T-helper 1 cell treated with Interleukin-12 subunit alpha and Interleukin-12 subunit beta and Interleukin-4 antibody, amounts not matched to agents 30 μg/mL and 1 μg/mL, for 36 hours (primary cell): ENCODE results near the gene DAGLA.
A peak's percentile ranks its signal among the peaks of the same experiment; 100 is the strongest.

Experiments
- H3K27ac Mint-ChIP-seq: one replicate; pipeline ENCODE4 v1.8.0; 2021; ENCODE audit warnings: mild to moderate bottlenecking, mixed read lengths
- H3K27me3 Mint-ChIP-seq: one replicate; pipeline ENCODE4 v1.8.0; 2021; ENCODE audit warnings: low read depth, mixed read lengths
- H3K36me3 Mint-ChIP-seq: one replicate; pipeline ENCODE4 v1.8.0; 2021; ENCODE audit warnings: low read depth, mixed read lengths
- H3K4me1 Mint-ChIP-seq: one replicate; pipeline ENCODE4 v1.8.0; 2021; ENCODE audit warnings: low read depth, mixed read lengths
- H3K4me3 Mint-ChIP-seq: one replicate; pipeline ENCODE4 v1.8.0; 2021; ENCODE audit warnings: mild to moderate bottlenecking, moderate library complexity, mixed read lengths
- H3K9me3 Mint-ChIP-seq: one replicate; pipeline ENCODE4 v1.8.0; 2021; ENCODE audit warnings: mixed read lengths

Gene DAGLA

GRCh38 chr11:61753672-61754071, 73.5 kb downstream of the DAGLA start:
- H3K27ac Mint-ChIP-seq: no peak overlapping the region
- peak overlapping the region; percentile 72 for H3K4me3 Mint-ChIP-seq
- no peaks in the 10 kb centered on the region for H3K9me3 Mint-ChIP-seq
- H3K4me1 Mint-ChIP-seq: peaks cover 14% of the 10 kb centered on the region
- peaks cover 2% of the 10 kb centered on the region for H3K36me3 Mint-ChIP-seq
- peaks cover 40% of the 10 kb centered on the region for H3K27me3 Mint-ChIP-seq

DNA sequence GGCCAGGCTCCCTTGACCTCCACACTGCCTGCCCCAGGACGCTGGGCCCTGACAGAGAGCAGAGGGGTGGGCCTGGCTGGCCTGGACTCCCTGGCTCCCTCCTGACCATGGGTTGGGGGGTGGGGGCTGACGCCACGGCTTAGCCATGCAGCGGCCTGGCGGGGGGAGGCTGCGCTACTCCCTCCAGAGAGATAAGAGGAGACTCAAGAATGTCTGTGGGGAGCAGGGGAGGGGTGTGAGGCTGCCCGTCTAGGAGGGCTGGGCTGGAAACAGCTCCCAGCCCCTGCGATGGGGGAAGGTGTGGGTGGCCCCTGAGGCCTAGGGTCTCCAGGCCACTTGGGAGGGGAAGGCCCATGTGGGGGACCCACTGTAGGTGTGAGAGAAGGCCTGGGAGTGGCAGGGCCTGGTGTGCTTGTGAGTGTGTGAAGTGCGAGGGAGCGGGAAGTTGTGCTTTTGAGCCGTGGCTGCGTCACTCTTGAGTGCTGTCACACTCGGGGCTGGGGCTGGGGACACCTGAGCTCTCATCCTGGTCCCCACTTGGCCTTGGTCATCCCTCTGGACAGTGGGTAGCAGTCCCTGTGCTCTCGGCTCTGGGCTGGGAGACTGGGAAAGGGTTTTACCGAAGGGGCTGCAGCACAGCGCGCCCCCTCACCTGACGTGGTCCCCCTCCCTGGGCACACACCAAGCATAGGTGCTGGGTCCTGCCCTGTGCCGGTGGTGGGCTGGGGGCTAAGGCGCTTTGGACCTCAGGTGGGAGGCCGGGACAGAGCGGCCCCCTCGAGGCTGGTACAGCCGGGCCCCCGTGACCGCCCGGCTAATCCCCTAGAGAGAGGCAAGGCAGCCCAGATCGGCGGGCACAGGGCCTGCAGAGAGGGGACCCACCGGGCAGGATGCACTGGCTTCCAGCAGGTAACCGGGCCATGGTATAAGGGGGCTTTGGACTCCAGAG, 74.6 kb downstream of the DAGLA start:
- Mint-ChIP-seq H3K27me3 (peaks cover 35% of the 10 kb centered on the region), H3K4me1 (peaks cover 14% of the 10 kb centered on the region), H3K9me3 (no peaks in the 10 kb centered on the region), H3K36me3 (peaks cover 2% of the 10 kb centered on the region), H3K4me3 (no peak overlapping the region), H3K27ac (no peak overlapping the region)

DNA sequence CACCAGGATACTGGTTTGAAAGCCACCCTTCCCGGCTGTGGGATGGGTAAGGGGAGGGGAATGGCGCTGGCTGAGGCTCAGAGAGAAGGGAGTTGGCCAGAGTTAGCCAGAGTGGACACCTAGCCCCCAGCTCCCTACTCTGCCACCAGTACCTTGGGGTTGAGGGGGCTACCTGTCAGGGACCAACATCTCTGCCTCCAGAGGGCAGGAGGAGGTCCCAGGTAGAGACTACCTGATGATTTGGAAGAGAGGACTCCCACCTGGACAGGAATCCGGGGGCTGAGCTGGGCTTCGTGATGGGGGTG, 75.9 kb downstream of the DAGLA start:
- Mint-ChIP-seq H3K27ac (no peak overlapping the region), H3K27me3 (peaks cover 29% of the 10 kb centered on the region), H3K4me3 (no peak overlapping the region)

GRCh38 chr11:61756452-61757212, 76.4 kb downstream of the DAGLA start:
- H3K27ac Mint-ChIP-seq: no peak overlapping the region
- peaks cover 12% of the 10 kb centered on the region for H3K4me1 Mint-ChIP-seq
- H3K9me3 Mint-ChIP-seq: no peaks in the 10 kb centered on the region
- H3K36me3 Mint-ChIP-seq: peaks cover 2% of the 10 kb centered on the region
- no peak overlapping the region for H3K4me3 Mint-ChIP-seq
- H3K27me3 Mint-ChIP-seq: peaks cover 24% of the 10 kb centered on the region

More for the DNA sequence above, 75.9 kb downstream of the DAGLA start:
- H3K9me3 Mint-ChIP-seq: no peaks in the 10 kb centered on the region
- peaks cover 2% of the 10 kb centered on the region for H3K36me3 Mint-ChIP-seq
- peaks cover 12% of the 10 kb centered on the region for H3K4me1 Mint-ChIP-seq

GRCh38 chr11:61757213-61757862, 77.1 kb downstream of the DAGLA start:
- Mint-ChIP-seq H3K36me3 (peaks cover 2% of the 10 kb centered on the region), H3K9me3 (no peaks in the 10 kb centered on the region), H3K4me1 (peaks cover 10% of the 10 kb centered on the region), H3K4me3 (no peak overlapping the region), H3K27ac (no peak overlapping the region), H3K27me3 (peaks cover 18% of the 10 kb centered on the region)

- Mint-ChIP-seq H3K27me3 (peaks cover 4% of the 10 kb centered on the region), H3K36me3 (no peaks in the 10 kb centered on the region), H3K4me1 (peaks cover 6% of the 10 kb centered on the region), H3K27ac (no peak overlapping the region), H3K9me3 (no peaks in the 10 kb centered on the region), H3K4me3 (no peak overlapping the region)
Observed at GRCh38 chr11:61760946-61761345, 80.8 kb downstream of the DAGLA start.

- Mint-ChIP-seq H3K27ac (no peak overlapping the region), H3K4me3 (no peak overlapping the region), H3K27me3 (peaks cover 4% of the 10 kb centered on the region), H3K9me3 (no peaks in the 10 kb centered on the region), H3K36me3 (no peaks in the 10 kb centered on the region), H3K4me1 (no peaks in the 10 kb centered on the region)
Observed at GRCh38 chr11:61761440-61762222, 81.4 kb downstream of the DAGLA start.

GRCh38 chr11:61762223-61762615, 82.0 kb downstream of the DAGLA start:
- no peak overlapping the region for H3K4me3 Mint-ChIP-seq
- H3K27ac Mint-ChIP-seq: no peak overlapping the region
- no peaks in the 10 kb centered on the region for H3K9me3 Mint-ChIP-seq
- no peaks in the 10 kb centered on the region for H3K36me3 Mint-ChIP-seq
- peaks cover 4% of the 10 kb centered on the region for H3K27me3 Mint-ChIP-seq
- H3K4me1 Mint-ChIP-seq: no peaks in the 10 kb centered on the region

DNA sequence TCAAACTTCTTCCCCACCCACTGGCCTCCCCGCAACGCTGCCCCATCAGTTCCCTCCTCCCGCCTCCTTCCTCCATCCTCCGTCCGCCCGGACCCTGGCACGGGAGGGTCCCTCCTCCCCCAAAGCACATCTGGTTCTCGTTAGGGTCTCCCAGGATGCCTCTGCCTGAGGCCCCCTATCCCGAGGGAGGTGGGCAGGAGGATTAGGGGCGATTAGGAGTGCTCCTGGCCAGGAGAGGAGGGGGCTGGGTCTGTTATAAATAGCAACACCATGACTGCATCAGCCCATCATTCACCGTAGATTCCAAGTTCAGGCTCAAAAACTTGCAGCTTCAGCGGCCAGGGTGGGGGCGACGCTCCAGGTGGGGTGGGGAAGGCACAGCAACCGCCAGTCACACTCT, 82.6 kb downstream of the DAGLA start:
- no peaks in the 10 kb centered on the region for H3K4me1 Mint-ChIP-seq
- peaks cover 4% of the 10 kb centered on the region for H3K27me3 Mint-ChIP-seq
- H3K9me3 Mint-ChIP-seq: no peaks in the 10 kb centered on the region
- H3K27ac Mint-ChIP-seq: no peak overlapping the region
- H3K4me3 Mint-ChIP-seq: no peak overlapping the region
- no peaks in the 10 kb centered on the region for H3K36me3 Mint-ChIP-seq

DNA sequence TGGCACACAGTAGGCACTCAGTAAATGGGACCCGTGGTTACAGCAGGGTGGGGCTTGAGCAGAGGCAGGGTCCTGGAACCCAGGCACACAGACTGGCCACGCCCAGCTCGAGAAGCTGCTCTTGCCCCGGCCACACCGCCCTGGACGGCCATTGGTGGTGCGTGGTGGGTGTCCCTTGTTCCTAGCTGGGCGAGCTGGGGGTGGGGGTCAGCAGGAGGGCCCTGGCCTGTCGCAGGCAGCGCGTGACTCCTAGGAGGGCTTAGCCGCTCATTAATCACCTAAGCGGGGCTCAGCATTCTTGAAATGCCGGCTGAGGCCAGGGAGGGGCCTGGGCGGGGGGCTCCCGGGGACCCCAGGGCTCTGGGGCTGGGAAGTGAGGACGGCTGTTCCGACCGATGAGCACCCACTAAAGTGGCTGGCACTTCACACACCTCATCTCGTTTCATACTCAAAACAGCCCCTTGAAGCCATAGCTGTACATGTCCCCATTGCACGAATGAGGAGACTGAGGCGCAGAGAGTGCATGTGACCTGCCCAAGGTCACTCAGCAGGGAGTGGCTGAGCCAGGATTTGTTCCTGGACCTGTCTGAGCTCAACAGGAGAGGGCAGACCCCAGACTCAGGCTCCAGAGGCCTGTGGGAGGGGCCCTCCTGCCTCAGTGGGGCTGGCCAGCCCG, 83.9 kb downstream of the DAGLA start:
- no peaks in the 10 kb centered on the region for H3K4me1 Mint-ChIP-seq
- H3K36me3 Mint-ChIP-seq: no peaks in the 10 kb centered on the region
- no peaks in the 10 kb centered on the region for H3K27me3 Mint-ChIP-seq
- no peak overlapping the region for H3K4me3 Mint-ChIP-seq
- H3K27ac Mint-ChIP-seq: no peak overlapping the region
- H3K9me3 Mint-ChIP-seq: no peaks in the 10 kb centered on the region

DNA sequence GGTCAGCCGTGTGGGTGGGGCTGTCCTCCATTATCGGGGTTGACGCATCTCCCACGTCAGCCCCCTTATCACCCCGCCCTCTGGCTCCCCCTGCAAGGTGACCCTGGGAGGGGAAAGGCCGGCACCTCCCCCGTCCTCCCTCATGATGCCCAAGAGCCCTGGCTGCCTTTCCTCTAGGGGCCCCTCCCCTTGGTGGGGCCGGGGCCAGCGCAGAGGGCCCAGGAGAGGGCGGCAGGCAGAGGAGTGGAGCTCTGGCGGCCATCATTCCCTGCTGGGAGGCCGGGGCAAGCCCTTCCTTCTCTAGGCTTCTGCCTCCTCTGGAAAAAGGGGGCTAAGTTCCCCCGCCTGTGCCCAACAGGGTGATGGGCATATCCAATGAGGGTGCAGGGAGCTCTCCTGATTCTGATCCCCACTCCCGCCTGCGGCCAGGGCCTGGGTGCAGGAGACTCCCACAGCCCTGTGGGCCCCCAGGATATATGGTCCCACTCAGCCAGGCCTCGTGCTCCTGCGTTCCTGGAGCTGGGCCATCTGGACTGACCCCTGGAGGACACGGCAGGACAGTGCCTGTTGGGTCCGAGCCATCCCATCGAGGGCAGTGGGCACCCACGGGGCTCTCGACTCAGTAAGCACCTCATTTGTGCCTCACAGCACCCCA, 84.5 kb downstream of the DAGLA start:
- Mint-ChIP-seq H3K9me3 (no peaks in the 10 kb centered on the region), H3K4me3 (no peak overlapping the region), H3K4me1 (no peaks in the 10 kb centered on the region), H3K27me3 (no peaks in the 10 kb centered on the region), H3K36me3 (no peaks in the 10 kb centered on the region), H3K27ac (no peak overlapping the region)

GRCh38 chr11:61765550-61766253, 85.5 kb downstream of the DAGLA start:
- no peak overlapping the region for H3K4me3 Mint-ChIP-seq
- H3K27ac Mint-ChIP-seq: no peak overlapping the region
- no peaks in the 10 kb centered on the region for H3K4me1 Mint-ChIP-seq
- H3K36me3 Mint-ChIP-seq: no peaks in the 10 kb centered on the region
- no peaks in the 10 kb centered on the region for H3K9me3 Mint-ChIP-seq
- no peaks in the 10 kb centered on the region for H3K27me3 Mint-ChIP-seq

GRCh38 chr11:61766353-61766841, 86.2 kb downstream of the DAGLA start:
- H3K27me3 Mint-ChIP-seq: no peaks in the 10 kb centered on the region
- H3K4me1 Mint-ChIP-seq: no peaks in the 10 kb centered on the region
- H3K36me3 Mint-ChIP-seq: no peaks in the 10 kb centered on the region
- H3K27ac Mint-ChIP-seq: no peak overlapping the region
- no peak overlapping the region for H3K4me3 Mint-ChIP-seq
- no peaks in the 10 kb centered on the region for H3K9me3 Mint-ChIP-seq
